ENCODE results near the gene JAG2.

The JAG2 gene

GRCh38 chr14:105093431-105094192 lies 75.0 kb downstream of the JAG2 start:
- peak overlapping the region; percentile 59 to 74 for H3K9ac ChIP-seq (ENCODE audit: low read depth in 1 of 2, low read length in 2 of 2)
- peak overlapping the region; percentile 93 for H3K27ac ChIP-seq (ENCODE audit: low read depth, low read length)
- H3K9me3 ChIP-seq (ENCODE audit: control insufficient read depth in 1 of 2, low read length in 2 of 2): no peaks in the 10 kb centered on the region
- H3K4me3 ChIP-seq (ENCODE audit: low read depth in 1 of 2, low read length in 2 of 2): peak overlapping the region; percentile 70 to 71
- H3K27me3 ChIP-seq (ENCODE audit: control insufficient read depth in 1 of 2, insufficient read depth in 2 of 2, low read length in 2 of 2): peaks cover 4% of the 10 kb centered on the region in 2 donors
- peaks cover 30 to 42% of the 10 kb centered on the region in 2 donors for H3K4me1 ChIP-seq (ENCODE audit: control insufficient read depth in 1 of 2, insufficient read depth in 2 of 2, low read length in 2 of 2)
- no peaks in the 10 kb centered on the region for H3K36me3 ChIP-seq (ENCODE audit: control insufficient read depth in 1 of 2, insufficient read depth in 2 of 2, low read length in 2 of 2)

- Histone ChIP-seq H3K4me3 (ENCODE audit: low read depth in 1 of 2, low read length in 2 of 2) (peak overlapping the region; percentile 59 to 61), H3K36me3 (ENCODE audit: control insufficient read depth in 1 of 2, insufficient read depth in 2 of 2, low read length in 2 of 2) (no peaks in the 10 kb centered on the region), H3K9me3 (ENCODE audit: control insufficient read depth in 1 of 2, low read length in 2 of 2) (no peaks in the 10 kb centered on the region), H3K27ac (ENCODE audit: low read depth, low read length) (peak overlapping the region; percentile 93), H3K27me3 (ENCODE audit: control insufficient read depth in 1 of 2, insufficient read depth in 2 of 2, low read length in 2 of 2) (peaks cover 4 to 8% of the 10 kb centered on the region in 2 donors), H3K4me1 (ENCODE audit: control insufficient read depth in 1 of 2, insufficient read depth in 2 of 2, low read length in 2 of 2) (peaks cover 31 to 42% of the 10 kb centered on the region in 2 donors), H3K9ac (ENCODE audit: low read depth in 1 of 2, low read length in 2 of 2) (peak overlapping the region; percentile 57 to 64)
These were observed 75.5 kb downstream of the JAG2 start for GRCh38 chr14:105093038-105093430.

GRCh38 chr14:105092171-105093037 lies 76.2 kb downstream of the JAG2 start:
- H3K4me1 ChIP-seq (ENCODE audit: control insufficient read depth in 1 of 2, insufficient read depth in 2 of 2, low read length in 2 of 2): peaks cover 31 to 42% of the 10 kb centered on the region in 2 donors
- H3K27me3 ChIP-seq (ENCODE audit: control insufficient read depth in 1 of 2, insufficient read depth in 2 of 2, low read length in 2 of 2): peaks cover 4 to 8% of the 10 kb centered on the region in 2 donors
- H3K9me3 ChIP-seq (ENCODE audit: control insufficient read depth in 1 of 2, low read length in 2 of 2): no peaks in the 10 kb centered on the region
- H3K9ac ChIP-seq (ENCODE audit: low read depth in 1 of 2, low read length in 2 of 2): peak overlapping the region; percentile 57 to 64
- H3K27ac ChIP-seq (ENCODE audit: low read depth, low read length): peak overlapping the region; percentile 93
- H3K36me3 ChIP-seq (ENCODE audit: control insufficient read depth in 1 of 2, insufficient read depth in 2 of 2, low read length in 2 of 2): no peaks in the 10 kb centered on the region
- H3K4me3 ChIP-seq (ENCODE audit: low read depth in 1 of 2, low read length in 2 of 2): peak overlapping the region; percentile 59 to 61

GRCh38 chr14:105091517-105092170 lies 76.9 kb downstream of the JAG2 start:
- peak overlapping the region; percentile 35 to 59 for H3K4me3 ChIP-seq (ENCODE audit: low read depth in 1 of 2, low read length in 2 of 2)
- peaks cover 31 to 47% of the 10 kb centered on the region in 2 donors for H3K4me1 ChIP-seq (ENCODE audit: control insufficient read depth in 1 of 2, insufficient read depth in 2 of 2, low read length in 2 of 2)
- peaks cover 4 to 8% of the 10 kb centered on the region in 2 donors for H3K27me3 ChIP-seq (ENCODE audit: control insufficient read depth in 1 of 2, insufficient read depth in 2 of 2, low read length in 2 of 2)
- H3K9me3 ChIP-seq (ENCODE audit: control insufficient read depth in 1 of 2, low read length in 2 of 2): no peaks in the 10 kb centered on the region
- H3K9ac ChIP-seq (ENCODE audit: low read depth in 1 of 2, low read length in 2 of 2): peak overlapping the region; percentile 57 to 64
- no peaks in the 10 kb centered on the region for H3K36me3 ChIP-seq (ENCODE audit: control insufficient read depth in 1 of 2, insufficient read depth in 2 of 2, low read length in 2 of 2)
- peak overlapping the region; percentile 93 for H3K27ac ChIP-seq (ENCODE audit: low read depth, low read length)

GRCh38 chr14:105091054-105091516 lies 77.5 kb downstream of the JAG2 start:
- Histone ChIP-seq H3K27ac (ENCODE audit: low read depth, low read length) (peak overlapping the region; percentile 44), H3K4me3 (ENCODE audit: low read depth in 1 of 2, low read length in 2 of 2) (no peak overlapping the region), H3K4me1 (ENCODE audit: control insufficient read depth in 1 of 2, insufficient read depth in 2 of 2, low read length in 2 of 2) (peaks cover 31 to 50% of the 10 kb centered on the region in 2 donors), H3K9ac (ENCODE audit: low read depth in 1 of 2, low read length in 2 of 2) (no peak overlapping the region), H3K36me3 (ENCODE audit: control insufficient read depth in 1 of 2, insufficient read depth in 2 of 2, low read length in 2 of 2) (no peaks in the 10 kb centered on the region), H3K27me3 (ENCODE audit: control insufficient read depth in 1 of 2, insufficient read depth in 2 of 2, low read length in 2 of 2) (peaks cover 4 to 8% of the 10 kb centered on the region in 2 donors), H3K9me3 (ENCODE audit: control insufficient read depth in 1 of 2, low read length in 2 of 2) (no peaks in the 10 kb centered on the region)

Measured in duodenal mucosa (tissue), 2 donors.